Body of pancreas (tissue), 4 donors: Measurements from ENCODE around the gene DLG2.

Source experiments
- POLR2A ChIP-seq, 3 donors: fragments of 450-650 bp; IDR thresholded peaks; one replicate each; pipeline ENCODE4 v1.6.1; 2016; ENCODE audit warnings: antibody characterized with exemption in 3 of 3, mild to moderate bottlenecking in 2 of 3
- TF ChIP-seq, protein P1 (sequence below), 7 experiments: fragments of 450-650 bp in 4 of 7; fragments of 200-600 bp in 3 of 7; sonication (generic) in 3 of 7; IDR thresholded peaks; one replicate each; pipeline ENCODE4 v1.5.1; 2016 to 2019; ENCODE audit warnings: antibody characterized with exemption in 7 of 7

DNA sequence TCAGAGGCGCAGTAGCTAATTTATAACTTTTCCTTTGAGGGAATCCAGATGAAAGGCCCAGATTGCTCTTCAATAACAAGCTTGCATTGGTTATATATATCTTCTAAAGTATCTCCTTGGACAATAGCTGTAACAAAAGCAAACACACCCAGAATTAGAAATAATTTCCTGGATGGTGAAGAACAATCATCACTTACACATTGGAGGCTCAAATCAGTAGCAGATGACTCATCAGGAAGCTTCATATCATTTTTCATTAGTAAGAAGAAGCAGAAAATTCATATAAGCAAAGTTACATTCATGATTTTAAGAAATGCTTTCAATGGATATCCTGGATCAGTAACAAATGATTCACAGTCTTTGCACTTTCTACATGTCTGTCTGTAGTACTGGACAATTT lies 2167.3 kb downstream of the DLG2 start:
- TF ChIP-seq, protein P1, sequence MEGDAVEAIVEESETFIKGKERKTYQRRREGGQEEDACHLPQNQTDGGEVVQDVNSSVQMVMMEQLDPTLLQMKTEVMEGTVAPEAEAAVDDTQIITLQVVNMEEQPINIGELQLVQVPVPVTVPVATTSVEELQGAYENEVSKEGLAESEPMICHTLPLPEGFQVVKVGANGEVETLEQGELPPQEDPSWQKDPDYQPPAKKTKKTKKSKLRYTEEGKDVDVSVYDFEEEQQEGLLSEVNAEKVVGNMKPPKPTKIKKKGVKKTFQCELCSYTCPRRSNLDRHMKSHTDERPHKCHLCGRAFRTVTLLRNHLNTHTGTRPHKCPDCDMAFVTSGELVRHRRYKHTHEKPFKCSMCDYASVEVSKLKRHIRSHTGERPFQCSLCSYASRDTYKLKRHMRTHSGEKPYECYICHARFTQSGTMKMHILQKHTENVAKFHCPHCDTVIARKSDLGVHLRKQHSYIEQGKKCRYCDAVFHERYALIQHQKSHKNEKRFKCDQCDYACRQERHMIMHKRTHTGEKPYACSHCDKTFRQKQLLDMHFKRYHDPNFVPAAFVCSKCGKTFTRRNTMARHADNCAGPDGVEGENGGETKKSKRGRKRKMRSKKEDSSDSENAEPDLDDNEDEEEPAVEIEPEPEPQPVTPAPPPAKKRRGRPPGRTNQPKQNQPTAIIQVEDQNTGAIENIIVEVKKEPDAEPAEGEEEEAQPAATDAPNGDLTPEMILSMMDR (IDR thresholded peaks at IDR 0.05), result no peak
- TF ChIP-seq POLR2A (IDR thresholded peaks at IDR 0.05), result no peak
